ENCODE data around the gene PTMS.
A peak's percentile ranks its signal among the peaks of the same experiment; 100 is the strongest.
"Not testable (repeated sequence)": the region's sequence is repeated elsewhere in the genome, so short reads cannot be mapped to it uniquely, and the experiment has no call there.

PTMS gene

GRCh38 chr12:6742834-6743233 lies 23.3 kb upstream of the PTMS start:
- ATAC-seq (ENCODE audit: low read depth): no peak

DNA sequence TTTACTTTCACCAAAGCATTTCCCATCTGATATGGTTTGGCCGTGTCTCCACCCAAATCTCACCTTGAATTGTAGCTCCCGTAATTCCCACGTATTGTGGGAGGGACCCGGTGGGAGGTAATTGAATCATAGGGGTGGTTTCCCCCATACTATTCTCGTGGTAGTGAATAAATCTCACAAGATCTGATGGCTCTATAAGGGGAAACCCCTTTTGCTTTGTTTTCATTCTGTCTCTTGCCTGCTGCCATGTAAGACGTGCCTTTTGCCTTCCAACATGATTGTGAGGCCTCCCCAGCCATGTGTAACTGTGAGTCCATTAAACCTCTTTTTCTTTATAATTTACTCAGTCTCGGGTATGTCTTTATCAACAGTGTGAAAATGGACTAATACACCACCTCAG lies 22.9 kb upstream of the PTMS start:
- ATAC-seq (ENCODE audit: low read depth); H3K4me3 Mint-ChIP-seq; H3K27me3 Mint-ChIP-seq; H3K27ac Mint-ChIP-seq; H3K9me3 Mint-ChIP-seq; DNase-seq (ENCODE audit: low spot score in 2 of 2): not testable (repeated sequence)
- Mint-ChIP-seq H3K36me3 (peaks cover 15% of the 10 kb centered on the region), H3K4me1 (peaks cover 12% of the 10 kb centered on the region)

More at GRCh38 chr12:6742834-6743233, 23.3 kb upstream of the PTMS start:
- peaks cover 12% of the 10 kb centered on the region for H3K4me1 Mint-ChIP-seq
- no peaks in the 10 kb centered on the region for H3K27me3 Mint-ChIP-seq
- no peak overlapping the region for H3K27ac Mint-ChIP-seq
- DNase-seq (ENCODE audit: low spot score in 2 of 2): no peak
- no peak overlapping the region for H3K4me3 Mint-ChIP-seq
- peaks cover 2% of the 10 kb centered on the region for H3K9me3 Mint-ChIP-seq
- peaks cover 10% of the 10 kb centered on the region for H3K36me3 Mint-ChIP-seq

DNA sequence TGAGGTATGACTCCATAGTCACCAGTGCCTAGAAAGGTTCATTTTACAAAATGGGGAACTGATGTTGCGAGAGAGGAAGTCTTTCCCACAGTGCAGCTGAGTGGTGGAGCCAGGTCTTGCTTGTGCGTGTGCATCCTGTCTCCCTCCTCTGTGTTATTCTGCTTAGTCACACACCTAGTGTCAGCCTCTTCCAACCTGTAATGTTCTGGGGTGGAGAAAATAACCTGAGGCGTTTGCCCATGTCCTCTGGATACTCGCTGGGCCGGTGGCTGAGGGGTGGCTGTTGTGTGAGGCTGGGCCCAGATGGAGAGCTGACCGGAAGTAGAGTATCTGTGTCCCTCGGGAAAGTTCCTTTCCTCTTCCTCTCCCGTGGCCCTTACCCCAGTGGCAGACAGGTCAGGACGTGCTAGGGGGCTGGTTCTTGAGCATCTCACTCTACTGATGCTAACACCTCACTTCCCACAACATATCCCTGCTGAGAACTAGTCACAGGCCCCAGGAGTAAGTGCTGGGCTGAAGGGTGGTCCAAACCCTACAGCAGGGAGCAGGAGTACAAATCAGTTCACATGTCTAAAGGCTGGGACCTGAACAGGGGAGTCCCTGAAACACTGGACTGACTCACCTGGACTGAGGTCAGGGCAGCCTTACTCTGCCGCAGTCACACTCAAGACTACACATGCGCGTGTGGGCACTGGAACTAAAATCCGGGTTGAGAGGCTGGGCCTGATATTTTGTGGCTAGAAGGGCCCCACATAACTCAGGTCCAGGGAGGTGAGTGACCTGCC lies 20.2 kb upstream of the PTMS start:
- peaks cover 2% of the 10 kb centered on the region for H3K9me3 Mint-ChIP-seq
- DNase-seq (ENCODE audit: low spot score in 2 of 2) (peak in 1 of 2 donors; percentile 56), ATAC-seq (ENCODE audit: low read depth) (peak; percentile 100)
- H3K4me3 Mint-ChIP-seq: no peak overlapping the region
- H3K36me3 Mint-ChIP-seq: peaks cover 24% of the 10 kb centered on the region
- H3K4me1 Mint-ChIP-seq: peaks cover 15% of the 10 kb centered on the region
- H3K27me3 Mint-ChIP-seq: no peaks in the 10 kb centered on the region
- peak overlapping the region; percentile 73 for H3K27ac Mint-ChIP-seq

DNA sequence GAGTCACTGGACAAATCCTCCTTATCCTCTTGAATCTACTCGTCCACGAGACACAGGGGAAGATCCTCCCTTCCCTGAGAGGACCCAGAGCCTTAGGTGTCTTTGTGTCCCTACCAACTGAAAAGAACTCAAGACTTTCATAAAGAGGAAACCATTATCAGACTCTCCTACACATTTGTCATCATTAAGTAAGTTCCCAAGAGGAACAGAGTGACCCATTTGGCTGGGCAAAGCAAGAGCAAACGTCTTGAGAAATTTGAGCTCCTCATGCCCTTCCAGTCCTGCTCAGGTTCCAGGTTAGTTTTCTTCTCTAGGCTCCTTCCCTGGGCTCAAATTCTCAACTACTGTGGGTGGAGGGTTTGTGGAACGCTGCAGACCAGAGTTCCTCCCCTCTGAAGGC lies 18.9 kb upstream of the PTMS start:
- no peak for DNase-seq (ENCODE audit: low spot score in 2 of 2)
- no peak overlapping the region for H3K4me3 Mint-ChIP-seq
- ATAC-seq (ENCODE audit: low read depth): no peak
- peaks cover 25% of the 10 kb centered on the region for H3K36me3 Mint-ChIP-seq
- peak overlapping the region; percentile 7 for H3K27ac Mint-ChIP-seq
- H3K9me3 Mint-ChIP-seq: peaks cover 2% of the 10 kb centered on the region
- H3K4me1 Mint-ChIP-seq: peaks cover 19% of the 10 kb centered on the region
- no peaks in the 10 kb centered on the region for H3K27me3 Mint-ChIP-seq

GRCh38 chr12:6748761-6749160 lies 17.4 kb upstream of the PTMS start:
- no peak overlapping the region for H3K4me3 Mint-ChIP-seq
- peaks cover 25% of the 10 kb centered on the region for H3K36me3 Mint-ChIP-seq
- no peak for DNase-seq (ENCODE audit: low spot score in 2 of 2)
- H3K27me3 Mint-ChIP-seq: no peaks in the 10 kb centered on the region
- H3K9me3 Mint-ChIP-seq: no peaks in the 10 kb centered on the region
- peak overlapping the region; percentile 54 for H3K27ac Mint-ChIP-seq
- no peak for ATAC-seq (ENCODE audit: low read depth)
- peaks cover 22% of the 10 kb centered on the region for H3K4me1 Mint-ChIP-seq

GRCh38 chr12:6750506-6750905 lies 15.7 kb upstream of the PTMS start:
- peaks cover 15% of the 10 kb centered on the region for H3K4me1 Mint-ChIP-seq
- H3K9me3 Mint-ChIP-seq: no peaks in the 10 kb centered on the region
- peaks cover 23% of the 10 kb centered on the region for H3K36me3 Mint-ChIP-seq
- no peak for ATAC-seq (ENCODE audit: low read depth)
- H3K27me3 Mint-ChIP-seq: no peaks in the 10 kb centered on the region
- no peak overlapping the region for H3K4me3 Mint-ChIP-seq
- no peak overlapping the region for H3K27ac Mint-ChIP-seq
- no peak for DNase-seq (ENCODE audit: low spot score in 2 of 2)

- Mint-ChIP-seq H3K27ac (peak overlapping the region; percentile 96), H3K4me1 (peaks cover 10% of the 10 kb centered on the region), H3K27me3 (no peaks in the 10 kb centered on the region), H3K36me3 (peaks cover 23% of the 10 kb centered on the region), H3K4me3 (peak overlapping the region; percentile 95), H3K9me3 (no peaks in the 10 kb centered on the region)
- ATAC-seq (ENCODE audit: low read depth) (no peak), DNase-seq (ENCODE audit: low spot score in 2 of 2) (no peak)
Measured at GRCh38 chr12:6751767-6752166, 14.4 kb upstream of the PTMS start.

DNA sequence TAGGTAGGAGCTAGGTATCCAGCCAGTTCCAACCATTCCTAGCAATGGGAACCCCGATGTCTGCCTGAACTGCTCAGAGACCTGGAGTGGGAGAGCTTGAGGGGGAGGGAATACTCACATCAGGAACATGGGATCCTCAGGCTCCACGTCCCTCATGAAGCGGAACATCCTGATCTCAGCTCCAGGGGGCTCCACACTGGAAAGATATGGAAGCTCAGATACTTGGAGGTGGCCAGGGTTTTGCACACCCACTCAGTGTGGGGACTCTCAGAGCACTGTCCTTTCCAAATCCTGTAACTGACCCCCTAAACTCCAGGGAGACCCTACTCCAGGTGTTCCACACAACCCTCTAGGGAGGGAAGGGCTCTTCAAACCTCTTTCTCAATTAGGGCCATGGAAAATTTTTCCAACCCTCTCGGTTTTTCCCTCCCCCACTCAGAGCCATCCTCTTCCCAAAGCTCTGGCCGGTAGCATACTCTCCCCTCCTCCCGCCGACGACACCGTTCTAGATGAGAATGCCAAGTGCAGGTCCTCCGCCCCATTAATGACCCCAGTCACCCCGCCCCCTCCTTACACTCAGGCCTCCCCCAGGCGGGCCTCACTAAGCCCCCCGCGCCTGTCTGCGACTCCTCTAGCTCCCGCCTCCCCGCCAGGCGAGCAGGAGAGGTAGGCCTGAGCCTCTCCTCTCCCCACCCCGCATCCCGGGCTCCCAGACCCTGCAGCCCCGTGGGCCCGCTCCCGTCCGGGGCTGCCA lies 13.8 kb upstream of the PTMS start:
- Mint-ChIP-seq H3K4me1 (peaks cover 14% of the 10 kb centered on the region), H3K27me3 (peaks cover 2% of the 10 kb centered on the region), H3K4me3 (peak overlapping the region; percentile 95), H3K36me3 (peaks cover 20% of the 10 kb centered on the region), H3K27ac (peak overlapping the region; percentile 96), H3K9me3 (no peaks in the 10 kb centered on the region)
- ATAC-seq (ENCODE audit: low read depth): no peak
- no peak for DNase-seq (ENCODE audit: low spot score in 2 of 2)

GRCh38 chr12:6752921-6753771 lies 13.0 kb upstream of the PTMS start, which contains the start of gene MLF2:
MLF2 (minus strand) TSS chr12:6753141; CDS start chr12:6752334, 807 bp downstream.
- Mint-ChIP-seq H3K27me3 (peaks cover 2% of the 10 kb centered on the region), H3K4me1 (peaks cover 14% of the 10 kb centered on the region), H3K4me3 (peak within 1 kb of the TSS; percentile 95)

DNA sequence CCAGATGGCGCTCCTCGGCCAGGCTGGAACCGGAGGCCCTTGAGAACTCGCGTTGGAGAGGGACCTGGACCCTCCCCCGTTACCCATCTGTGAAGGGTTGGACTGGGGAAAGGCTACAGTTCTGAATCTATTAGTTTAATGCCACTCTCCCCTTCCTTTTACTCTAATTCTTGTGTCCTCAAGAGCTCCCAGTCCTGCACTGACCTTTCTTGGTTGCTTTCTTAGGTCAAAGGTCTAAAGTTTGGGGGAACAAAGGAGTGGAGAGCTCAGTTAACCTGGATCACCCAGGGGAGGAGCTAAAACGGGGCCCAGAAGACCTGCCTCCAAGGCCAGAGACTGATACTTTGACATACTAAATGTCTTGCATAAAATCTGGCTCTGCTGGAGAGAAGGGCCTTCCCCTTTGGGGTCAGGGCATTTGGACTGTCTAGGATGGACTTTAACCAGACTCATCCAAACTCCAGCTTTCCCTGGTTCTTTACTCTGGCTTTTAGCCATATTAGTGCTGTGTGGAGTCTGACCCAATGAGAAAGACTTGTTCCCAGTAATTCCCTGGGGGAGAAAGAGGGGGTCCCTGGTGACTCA lies 12.3 kb upstream of the PTMS start:
- H3K27me3 Mint-ChIP-seq: peaks cover 6% of the 10 kb centered on the region
- peaks cover 20% of the 10 kb centered on the region for H3K4me1 Mint-ChIP-seq
- ATAC-seq (ENCODE audit: low read depth): no peak
- H3K36me3 Mint-ChIP-seq: peaks cover 9% of the 10 kb centered on the region
- H3K4me3 Mint-ChIP-seq: peak overlapping the region; percentile 95
- DNase-seq (ENCODE audit: low spot score in 2 of 2): no peak
- no peaks in the 10 kb centered on the region for H3K9me3 Mint-ChIP-seq
- peak overlapping the region; percentile 96 for H3K27ac Mint-ChIP-seq

More at GRCh38 chr12:6752921-6753771, 13.0 kb upstream of the PTMS start, which contains the start of gene MLF2:
- peaks cover 12% of the 10 kb centered on the region for H3K36me3 Mint-ChIP-seq
- H3K9me3 Mint-ChIP-seq: no peaks in the 10 kb centered on the region
- DNase-seq (ENCODE audit: low spot score in 2 of 2): peak; percentile 96 to 98
- peak; percentile 86 for ATAC-seq (ENCODE audit: low read depth)
- peak within 1 kb of the TSS; percentile 96 for H3K27ac Mint-ChIP-seq

DNA sequence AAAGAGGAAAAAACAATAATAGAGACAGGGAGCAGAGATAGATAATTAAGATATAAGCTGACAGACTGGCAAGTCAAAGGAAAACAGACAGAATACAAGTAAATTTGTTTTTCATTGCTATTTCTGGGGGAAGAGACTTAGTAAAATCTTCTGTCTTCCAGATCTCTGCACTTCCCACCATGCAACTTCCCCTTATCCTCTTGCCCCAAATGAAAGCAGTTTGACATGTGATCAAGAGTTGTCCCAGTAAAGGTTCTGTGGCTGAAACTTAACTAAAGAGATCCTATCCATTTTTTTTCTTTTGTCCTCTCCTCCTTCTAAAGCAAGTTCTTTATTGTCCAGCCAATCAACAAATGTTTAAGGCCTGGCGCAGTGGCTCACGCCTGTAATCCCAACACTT lies 11.8 kb upstream of the PTMS start:
- H3K27me3 Mint-ChIP-seq: peaks cover 6% of the 10 kb centered on the region
- H3K36me3 Mint-ChIP-seq: peaks cover 4% of the 10 kb centered on the region
- H3K27ac Mint-ChIP-seq: no peak overlapping the region
- no peak overlapping the region for H3K4me3 Mint-ChIP-seq
- no peak for ATAC-seq (ENCODE audit: low read depth)
- H3K9me3 Mint-ChIP-seq: no peaks in the 10 kb centered on the region
- peaks cover 21% of the 10 kb centered on the region for H3K4me1 Mint-ChIP-seq
- DNase-seq (ENCODE audit: low spot score in 2 of 2): no peak

GRCh38 chr12:6757028-6757690 lies 9.0 kb upstream of the PTMS start:
- Mint-ChIP-seq H3K27me3 (peaks cover 7% of the 10 kb centered on the region), H3K27ac (no peak overlapping the region), H3K9me3 (no peaks in the 10 kb centered on the region), H3K4me1 (peaks cover 14% of the 10 kb centered on the region), H3K36me3 (no peaks in the 10 kb centered on the region), H3K4me3 (no peak overlapping the region)
- DNase-seq (ENCODE audit: low spot score in 2 of 2): no peak
- no peak for ATAC-seq (ENCODE audit: low read depth)

GRCh38 chr12:6758506-6759095 lies 7.6 kb upstream of the PTMS start:
- Mint-ChIP-seq H3K27me3 (peaks cover 10% of the 10 kb centered on the region), H3K36me3 (peaks cover 2% of the 10 kb centered on the region), H3K9me3 (no peaks in the 10 kb centered on the region), H3K27ac (no peak overlapping the region), H3K4me1 (peaks cover 11% of the 10 kb centered on the region), H3K4me3 (no peak overlapping the region)
- ATAC-seq (ENCODE audit: low read depth): peak; percentile 16
- no peak for DNase-seq (ENCODE audit: low spot score in 2 of 2)

Measured in memory B cell (primary cell).